Stimulated activated CD8-positive, alpha-beta memory T cell treated with anti-CD3 and anti-CD28 coated beads, Interleukin-12 subunit alpha, Interleukin-12 subunit beta, amount 100 ng/mL, for 1 hour (primary cell): ENCODE data around the gene DUSP22.

Experiments
- DNase-seq: peaks from one replicate; pipeline ENCODE4 v3.0.0-alpha.2; 2020; ENCODE audit warnings: low read depth

Gene DUSP22

DNA sequence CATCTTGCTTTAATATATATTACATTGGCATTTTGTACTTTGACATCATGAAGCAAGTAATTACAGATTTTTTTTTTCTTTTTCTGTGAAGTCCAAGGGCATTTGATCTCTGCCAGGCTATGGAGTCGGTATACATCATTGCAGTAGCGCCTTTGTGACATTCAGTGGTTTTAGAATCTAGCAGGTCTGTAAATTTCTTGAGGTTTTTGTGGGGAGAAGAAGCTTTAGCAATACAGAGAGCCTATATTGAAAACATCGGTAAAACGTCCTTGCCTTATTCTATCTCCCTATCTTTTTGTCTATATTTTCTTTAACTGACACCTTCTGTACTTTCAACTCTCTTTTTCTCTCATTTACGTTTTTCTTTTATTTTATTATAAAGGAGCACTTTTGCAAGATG lies 47.2 kb downstream of the DUSP22 start:
- no peak for DNase-seq

DNA sequence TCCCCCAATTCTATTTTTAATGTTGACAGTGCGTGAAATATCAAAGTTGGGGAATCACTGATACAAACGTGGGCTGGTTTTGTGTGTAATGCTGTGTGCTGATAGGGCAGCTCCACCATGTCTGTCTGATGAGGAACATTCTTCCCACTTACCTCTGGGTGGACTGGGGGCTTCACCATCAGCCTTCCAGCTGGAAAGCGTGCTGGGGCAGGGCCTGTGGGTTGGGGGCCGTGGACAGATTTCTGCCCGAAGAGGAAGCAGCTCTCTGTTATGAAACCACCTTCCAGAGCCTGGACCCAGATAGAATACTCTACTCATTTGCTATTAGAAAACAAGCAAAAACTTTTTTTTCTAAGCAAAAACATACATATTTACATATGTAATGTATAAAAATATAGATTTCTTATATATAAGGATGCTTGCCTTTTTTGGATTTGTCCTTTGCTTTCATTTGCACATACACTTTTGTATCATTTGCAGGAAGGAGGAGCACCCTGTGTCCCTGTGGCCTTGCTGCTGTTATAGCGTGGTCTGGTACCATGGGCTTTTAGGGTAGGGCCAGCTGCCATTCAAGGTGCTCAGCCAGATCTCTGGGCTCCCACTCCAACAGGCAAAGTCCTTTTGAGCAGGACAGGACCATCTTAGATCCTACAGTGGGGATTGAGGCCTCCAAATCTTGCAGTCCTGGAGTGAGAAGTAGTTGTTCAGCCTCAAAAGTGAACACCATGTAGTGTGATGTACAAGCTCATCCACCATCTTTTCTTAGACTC lies 48.1 kb downstream of the DUSP22 start:
- DNase-seq: no peak

DNA sequence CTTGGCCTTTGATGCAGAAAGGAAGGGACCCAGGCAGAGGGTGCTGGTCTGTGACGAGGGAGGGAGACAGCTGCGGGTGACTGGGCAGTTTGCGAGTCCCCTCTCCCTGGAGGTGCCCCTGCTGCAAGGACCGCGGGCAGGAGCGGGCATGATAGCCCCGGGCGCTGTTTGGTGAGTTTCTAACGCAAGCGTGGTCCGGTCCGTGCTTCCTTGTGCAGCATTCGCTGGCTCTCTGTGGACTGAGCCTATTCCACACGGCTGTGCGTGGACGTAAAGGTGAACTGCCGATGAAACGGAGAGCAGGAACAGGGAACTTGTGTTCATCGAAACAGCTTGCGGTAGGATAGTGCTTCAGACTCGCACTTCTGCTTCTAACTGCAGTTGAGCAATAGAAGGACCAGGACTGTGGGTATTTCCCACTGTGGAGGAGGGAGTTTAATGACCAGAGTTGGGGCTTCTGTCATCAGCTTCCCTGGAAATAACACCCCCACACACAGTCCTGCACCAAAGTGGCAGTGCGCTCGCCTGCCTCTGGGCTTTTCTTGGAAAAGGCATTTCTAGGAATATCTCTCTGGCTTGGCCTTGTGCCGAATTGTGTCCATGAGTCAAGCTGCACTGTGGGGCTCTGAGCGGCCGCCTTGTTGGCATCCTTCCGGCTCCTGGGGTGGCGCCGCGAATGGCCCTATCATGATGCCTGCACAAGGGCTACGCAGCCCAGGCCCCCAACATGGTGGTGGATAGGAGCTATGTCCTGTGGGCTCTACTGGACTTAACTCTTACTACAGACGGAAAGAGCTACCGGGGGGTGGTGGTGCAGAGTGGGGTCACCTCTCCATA lies 48.9 kb downstream of the DUSP22 start:
- no peak for DNase-seq

- DNase-seq: no peak
Observed at GRCh38 chr6:341914-342831, 49.9 kb downstream of the DUSP22 start.

- DNase-seq: no peak
Observed at GRCh38 chr6:342832-343179, 50.5 kb downstream of the DUSP22 start.

DNA sequence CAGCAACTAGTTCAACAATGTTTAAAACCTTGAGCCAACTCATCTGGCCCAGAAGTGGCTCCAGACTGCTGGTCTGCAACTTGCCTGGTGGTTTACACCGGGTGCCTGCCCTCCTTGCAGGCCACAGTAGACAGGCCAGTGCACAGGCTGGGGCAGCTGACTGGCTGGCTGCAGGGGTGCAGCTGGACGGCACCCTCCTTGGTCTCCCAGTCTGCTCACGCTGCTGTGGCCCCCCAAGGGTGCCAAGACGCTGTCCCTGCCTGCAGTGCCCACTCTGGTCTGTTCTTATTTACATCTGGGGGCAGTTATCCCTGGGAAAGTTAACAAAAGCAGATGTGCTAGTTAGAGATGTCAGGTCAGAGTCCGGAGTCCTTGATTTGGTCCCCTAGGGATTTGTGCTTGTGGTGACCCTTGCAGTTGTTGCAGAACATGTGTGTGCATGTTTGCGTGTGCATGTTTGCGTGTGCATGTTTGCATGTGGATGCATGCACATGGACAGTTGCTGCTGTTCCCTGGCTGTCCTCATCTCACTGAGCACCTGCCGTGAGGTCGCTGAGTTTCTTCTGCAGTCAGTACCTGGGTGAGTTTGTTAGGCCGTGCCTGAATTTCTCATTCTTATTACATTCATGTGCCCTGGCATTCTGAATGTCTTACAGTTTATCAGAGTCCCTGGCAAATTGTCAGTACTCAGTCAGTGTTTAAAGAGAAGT lies 51.1 kb downstream of the DUSP22 start:
- no peak for DNase-seq

DNA sequence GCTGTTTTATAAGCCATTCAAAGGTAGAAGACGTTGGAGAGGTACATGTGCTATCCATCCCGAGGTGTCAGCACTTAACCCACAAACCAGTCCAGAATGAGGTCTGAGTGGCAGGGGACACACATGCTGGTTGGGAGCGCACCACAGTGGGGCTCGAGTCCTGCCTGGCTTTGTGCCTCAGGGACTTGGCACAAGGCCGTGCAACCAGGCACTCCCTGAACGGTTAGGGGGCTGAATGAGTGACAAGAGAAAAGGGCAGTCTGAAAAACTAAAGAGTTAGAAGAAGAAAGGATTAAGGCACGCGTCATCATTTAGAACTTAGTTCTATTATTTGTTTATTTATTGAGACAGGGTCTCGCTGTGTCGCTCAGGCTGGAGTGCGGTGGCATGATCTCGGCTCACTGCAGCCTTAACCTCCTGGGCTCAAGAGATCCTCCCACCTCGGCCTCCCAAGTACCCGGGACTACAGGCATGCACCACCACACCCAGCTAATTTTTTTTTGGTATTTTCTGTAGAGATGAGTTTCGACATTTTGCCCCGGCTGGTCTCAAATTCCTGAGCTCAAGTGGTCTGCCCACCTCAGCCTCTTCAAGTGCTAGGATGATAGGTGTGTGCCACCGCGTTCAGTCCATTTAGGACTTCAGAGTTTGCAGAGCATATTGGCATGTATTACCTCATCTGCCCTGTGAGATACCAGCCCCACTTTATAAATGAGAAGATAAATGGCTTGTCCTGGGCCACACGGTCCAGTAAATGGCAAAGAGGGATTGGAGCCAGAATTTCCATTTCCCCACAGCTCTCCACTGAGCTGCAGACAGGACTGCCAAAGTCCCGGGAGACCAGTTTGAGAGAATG lies 51.9 kb downstream of the DUSP22 start:
- no peak for DNase-seq

GRCh38 chr6:344816-345340 lies 52.6 kb downstream of the DUSP22 start:
- DNase-seq: no peak

DNA sequence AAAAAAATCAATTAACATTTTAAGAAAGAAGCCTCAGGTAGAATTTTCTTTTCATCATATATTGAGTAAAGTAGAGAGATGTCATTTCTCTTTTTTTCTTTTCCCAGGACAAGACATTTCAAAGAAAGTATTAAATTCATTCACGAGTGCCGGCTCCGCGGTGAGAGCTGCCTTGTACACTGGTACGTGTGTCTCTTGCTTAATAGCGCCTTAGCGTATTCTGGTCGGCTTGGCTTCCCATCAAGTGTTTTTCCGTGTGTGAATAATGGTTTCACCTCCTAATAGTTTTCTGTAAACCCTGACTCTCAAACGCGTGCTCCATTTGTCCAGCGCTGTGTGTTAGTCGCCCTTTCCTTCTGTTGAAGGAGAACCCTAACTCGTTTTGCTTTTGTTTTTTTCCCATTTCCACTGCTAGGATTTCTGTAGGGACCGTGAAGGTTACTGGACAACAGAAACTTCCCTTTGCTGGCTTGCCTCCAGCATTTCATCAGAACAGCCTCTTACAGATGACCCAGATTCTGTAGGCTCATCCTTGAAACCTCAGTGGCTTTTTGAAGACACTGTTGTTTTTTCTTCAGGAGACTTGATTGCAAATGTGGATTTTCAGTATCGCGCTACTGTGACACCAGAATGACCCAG lies 53.6 kb downstream of the DUSP22 start:
- DNase-seq: no peak

- DNase-seq: no peak
Observed at GRCh38 chr6:346386-347030, 54.2 kb downstream of the DUSP22 start.

GRCh38 chr6:347232-347631 lies 54.9 kb downstream of the DUSP22 start:
- no peak for DNase-seq

GRCh38 chr6:347951-348859 lies 55.9 kb downstream of the DUSP22 start:
- DNase-seq: no peak

DNA sequence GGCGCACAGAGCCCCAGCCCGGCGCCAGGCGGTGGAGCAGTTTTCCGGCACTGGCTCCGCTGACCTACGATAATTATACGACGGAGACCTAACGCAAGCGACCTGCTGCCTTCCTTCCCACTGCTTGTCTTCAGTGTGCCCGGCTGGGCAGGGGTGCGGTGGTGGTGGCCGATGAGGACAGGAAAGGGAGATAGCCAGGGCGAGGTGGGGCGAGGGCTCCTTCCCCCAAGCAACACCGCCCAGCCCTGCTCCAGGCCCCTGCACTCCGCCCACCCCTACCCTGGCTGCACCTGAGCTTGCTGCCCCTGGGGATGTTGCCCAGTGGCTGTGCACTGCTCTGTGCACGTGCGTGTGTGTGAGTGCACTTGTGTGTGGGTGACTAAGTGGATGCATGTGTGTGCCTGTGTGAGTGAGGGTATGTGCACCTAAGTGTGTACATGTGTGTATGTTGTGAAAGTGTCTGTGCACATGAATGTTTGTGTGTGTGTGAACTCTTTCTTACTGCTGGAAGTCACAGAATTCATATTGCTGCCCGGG lies 56.6 kb downstream of the DUSP22 start:
- no peak for DNase-seq

DNA sequence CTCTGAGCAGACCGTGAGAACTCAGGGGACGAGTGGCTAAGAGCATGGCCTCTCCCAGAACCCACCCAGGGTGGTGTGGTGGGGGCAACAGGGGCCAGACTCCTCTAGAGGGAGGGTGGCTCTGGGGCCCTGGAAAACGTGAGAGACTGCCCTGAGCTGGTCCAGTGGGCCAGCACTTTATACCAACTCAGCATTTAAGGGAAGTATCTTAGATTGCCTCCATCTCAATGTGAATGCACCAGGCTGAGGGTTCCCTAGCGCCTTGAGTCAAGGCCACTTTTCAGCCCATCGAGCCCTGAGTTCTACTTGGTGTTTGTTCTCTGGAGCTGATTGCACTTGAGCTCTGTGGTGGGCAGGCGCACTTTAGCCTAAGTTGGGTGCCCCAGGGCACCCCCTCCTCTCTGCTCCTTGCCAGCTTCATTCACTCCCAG lies 57.2 kb downstream of the DUSP22 start:
- DNase-seq: no peak

GRCh38 chr6:350371-350770 lies 58.1 kb downstream of the DUSP22 start:
- no peak for DNase-seq

DNA sequence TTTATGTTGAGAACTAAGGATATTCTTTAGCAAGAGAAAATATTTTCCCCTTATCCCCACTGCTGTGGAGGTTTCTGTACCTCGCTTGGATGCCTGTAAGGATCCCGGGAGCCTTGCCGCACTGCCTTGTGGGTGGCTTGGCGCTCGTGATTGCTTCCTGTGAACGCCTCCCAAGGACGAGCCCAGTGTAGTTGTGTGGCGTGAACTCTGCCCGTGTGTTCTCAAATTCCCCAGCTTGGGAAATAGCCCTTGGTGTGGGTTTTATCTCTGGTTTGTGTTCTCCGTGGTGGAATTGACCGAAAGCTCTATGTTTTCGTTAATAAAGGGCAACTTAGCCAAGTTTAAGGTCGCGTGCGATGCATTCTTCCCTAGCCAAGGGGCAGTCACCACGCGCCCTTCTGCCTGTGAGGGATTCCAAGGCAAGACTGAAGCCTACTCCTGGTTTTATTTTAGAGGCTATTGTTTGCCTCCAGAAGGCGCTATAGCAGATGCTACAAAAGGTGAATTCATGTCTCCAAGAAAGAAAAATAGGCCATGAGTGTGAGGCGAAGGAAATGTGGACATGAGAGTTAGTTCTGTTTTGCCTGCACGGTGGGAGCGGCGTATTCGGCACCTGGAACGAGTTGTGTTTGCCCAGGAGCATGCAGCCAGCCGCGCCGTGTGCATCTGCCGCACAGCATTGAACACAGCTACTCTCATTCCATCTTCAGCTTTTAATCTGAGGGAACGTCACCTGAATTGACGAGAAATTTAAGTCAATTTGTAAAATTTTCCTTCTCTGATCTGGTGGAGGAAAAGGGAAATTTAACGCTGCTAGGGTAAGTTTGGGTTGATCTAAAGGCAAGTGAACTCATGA lies 59.0 kb downstream of the DUSP22 start:
- DNase-seq: no peak

DNA sequence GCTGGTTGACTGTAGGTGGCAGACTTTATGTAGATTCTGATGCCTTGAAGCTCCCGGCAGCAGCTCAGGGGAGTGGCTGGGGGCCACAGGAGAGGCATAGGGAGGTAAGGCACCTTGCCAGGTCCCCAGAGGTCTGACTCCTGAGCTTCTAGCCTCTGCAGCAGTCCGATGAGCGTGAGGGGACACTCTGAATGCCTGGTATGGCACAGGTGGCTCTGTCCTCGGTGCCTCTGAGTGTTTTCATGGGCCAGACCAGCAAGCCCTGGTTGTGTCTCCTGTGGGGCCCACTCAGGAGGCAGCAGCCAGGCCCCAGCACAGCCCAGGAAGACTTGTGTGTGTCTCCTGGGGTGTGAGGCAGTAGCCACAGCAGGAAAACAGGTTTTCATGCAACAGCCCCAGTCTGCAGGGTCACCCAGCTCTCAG lies 59.6 kb downstream of the DUSP22 start:
- DNase-seq: no peak
